Colonic mucosa (tissue), 4 donors: ENCODE results near the gene BIN1. TPM values are rescaled to one million over a fixed set of nuclear protein-coding genes. Genes with fewer than 3 reads are reported as not detected.

Experiments
- DNase-seq: peaks from one replicate; pipeline ENCODE4 v3.0.0-alpha.2; 2020
- H3K27ac ChIP-seq: fragments of 200-600 bp; one replicate; pipeline ENCODE4 v1.8.0; 2021
- H3K27me3 ChIP-seq: fragments of 200-600 bp; one replicate; pipeline ENCODE4 v1.8.0; 2021
- H3K36me3 ChIP-seq: fragments of 200-600 bp; one replicate; pipeline ENCODE4 v1.8.0; 2021
- H3K4me1 ChIP-seq: fragments of 200-600 bp; one replicate; pipeline ENCODE4 v1.8.0; 2021; ENCODE audit warnings: mild to moderate bottlenecking
- H3K4me3 ChIP-seq: fragments of 200-600 bp; one replicate; pipeline ENCODE4 v1.8.0; 2021
- H3K9ac ChIP-seq, 2 donors: one replicate each; pipeline ENCODE4 v1.7.0; 2013; ENCODE audit warnings: control low read depth in 2 of 2, low read depth in 2 of 2, low read length in 2 of 2
- H3K9me3 ChIP-seq: fragments of 200-600 bp; one replicate; pipeline ENCODE4 v1.8.0; 2021
- CTCF ChIP-seq: fragments of 200-600 bp; IDR thresholded peaks from one replicate; pipeline ENCODE4 v1.8.0; 2022; ENCODE audit warnings: antibody characterized with exemption, mild to moderate bottlenecking
- intact Hi-C: fragments of 100-400 bp; cut with DNase I; formaldehyde crosslinking; loops from one replicate; pipeline ENCODE4 v1.14.1; 2022
- total RNA-seq, 2 donors: library from RNA; stranded (reverse); fragmentation: NEBNext Ultra II Directional in 1 of 2; extraction: Animal tissue kit (Norgen Biotek cat#: 25700) in 1 of 2; gene quantifications; one replicate each; pipeline ENCODE4 v1.2.1, GENCODE V29; 2021
- donor health status: healthy.
- donor health status: DM: no; HTN: no; CAD: no.
- donor health status: DM: no; HTN: no; CAD: no.

BIN1 gene
- total RNA-seq, 2 donors from 2014 or later = 38.5 to 60.8 TPM

GRCh38 chr2:127008265-127009015, 98.5 kb downstream of the BIN1 start:
- no peak for TF ChIP-seq CTCF
- Histone ChIP-seq H3K4me1 (no peaks in the 10 kb centered on the region), H3K27ac (no peak overlapping the region), H3K9ac (no peak overlapping the region), H3K9me3 (no peaks in the 10 kb centered on the region), H3K27me3 (no peaks in the 10 kb centered on the region), H3K36me3 (no peaks in the 10 kb centered on the region), H3K4me3 (no peak overlapping the region)
- DNase-seq = no peak
- intact Hi-C loops = no loop called here

DNA sequence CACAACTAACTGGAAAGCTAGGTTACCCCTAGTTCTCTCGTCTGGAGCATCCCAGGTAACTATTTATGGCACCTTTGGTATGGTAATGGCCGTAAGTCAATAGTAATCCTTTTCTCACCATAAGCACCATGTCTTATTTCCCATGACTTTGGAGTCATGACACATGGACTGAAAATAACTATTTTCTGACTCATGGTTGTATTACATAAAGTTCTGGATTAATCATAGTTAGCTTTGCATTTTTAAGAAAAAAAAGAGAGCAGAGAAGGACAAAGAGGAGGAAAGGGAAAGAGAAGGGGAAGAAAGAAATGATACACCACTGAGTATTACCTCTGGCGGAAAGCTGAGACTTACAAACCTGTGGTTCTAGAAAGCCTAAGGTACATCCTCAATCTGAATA, 99.3 kb downstream of the BIN1 start:
- Histone ChIP-seq H3K4me3 (no peak overlapping the region), H3K27ac (no peak overlapping the region), H3K9me3 (no peaks in the 10 kb centered on the region), H3K27me3 (no peaks in the 10 kb centered on the region), H3K4me1 (no peaks in the 10 kb centered on the region), H3K36me3 (no peaks in the 10 kb centered on the region), H3K9ac (no peak overlapping the region)
- intact Hi-C loops = no loop called here
- no peak for DNase-seq
- no peak for TF ChIP-seq CTCF

DNA sequence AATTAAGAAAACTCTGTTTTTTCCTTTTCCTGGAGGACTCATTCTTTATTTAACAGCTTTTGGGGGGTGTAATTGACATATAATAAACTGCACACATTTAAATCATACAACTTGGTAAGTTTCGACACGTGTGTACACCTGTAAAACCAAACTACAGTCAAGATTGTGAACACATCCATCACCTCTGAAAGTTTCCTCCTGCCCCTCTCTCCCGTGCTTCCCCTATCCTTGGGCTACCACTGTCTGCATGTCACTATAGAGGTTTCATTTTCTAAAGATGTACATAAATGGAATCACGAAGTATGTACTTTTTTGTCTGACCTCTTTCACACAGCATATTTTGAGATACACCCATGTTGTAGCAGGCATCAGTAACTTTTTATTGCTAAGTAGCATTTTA, 100.0 kb downstream of the BIN1 start:
- Histone ChIP-seq H3K4me1 (no peaks in the 10 kb centered on the region), H3K9ac (no peak overlapping the region), H3K9me3 (no peaks in the 10 kb centered on the region), H3K27ac (no peak overlapping the region), H3K4me3 (no peak overlapping the region), H3K27me3 (no peaks in the 10 kb centered on the region), H3K36me3 (no peaks in the 10 kb centered on the region)
- no peak for DNase-seq
- TF ChIP-seq CTCF = no peak
- intact Hi-C loops = no loop called here

GRCh38 chr2:127004893-127005600, 101.9 kb downstream of the BIN1 start:
- no peaks in the 10 kb centered on the region for H3K4me1 ChIP-seq
- no peak for DNase-seq
- H3K9me3 ChIP-seq = no peaks in the 10 kb centered on the region
- intact Hi-C loops = no loop called here
- no peak for TF ChIP-seq CTCF
- H3K27ac ChIP-seq = no peak overlapping the region
- no peak overlapping the region for H3K9ac ChIP-seq
- H3K27me3 ChIP-seq = no peaks in the 10 kb centered on the region
- H3K36me3 ChIP-seq = no peaks in the 10 kb centered on the region
- H3K4me3 ChIP-seq = no peak overlapping the region

DNA sequence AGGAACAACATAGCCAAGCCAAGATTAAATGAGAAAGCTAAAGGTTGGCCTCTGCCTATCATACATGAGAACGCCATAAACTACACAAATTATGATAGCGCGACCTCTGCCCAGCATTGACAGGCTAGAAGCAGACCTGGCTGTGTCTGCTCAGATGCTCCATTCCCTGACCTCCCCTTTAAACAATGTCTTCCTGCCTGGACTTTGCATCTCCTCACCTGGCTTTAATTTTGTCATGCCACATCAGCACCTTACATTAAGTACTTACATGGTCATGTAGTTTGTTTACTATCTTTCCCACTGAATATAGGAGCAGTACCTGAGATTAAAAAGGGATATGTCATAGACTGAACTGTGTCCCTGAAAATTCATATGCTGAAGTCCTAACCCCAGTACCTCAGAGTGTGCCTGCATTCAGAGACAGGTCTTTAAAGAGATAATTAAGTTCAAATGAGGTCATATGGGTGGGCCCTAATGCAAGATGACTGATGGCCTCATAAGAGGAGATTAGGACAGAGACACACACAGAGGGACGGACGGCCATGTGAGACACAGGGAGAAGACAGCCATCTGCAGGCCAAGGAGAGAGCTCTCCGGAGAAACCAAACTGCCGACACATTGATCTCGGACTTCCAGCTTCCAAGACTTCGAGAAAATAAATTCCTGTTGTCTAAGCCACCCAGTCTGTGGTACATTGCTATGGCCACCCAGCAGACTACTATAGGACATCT, 103.7 kb downstream of the BIN1 start:
- TF ChIP-seq CTCF = no peak
- H3K9me3 ChIP-seq = no peaks in the 10 kb centered on the region
- H3K4me3 ChIP-seq = no peak overlapping the region
- no peak for DNase-seq
- intact Hi-C loops = no loop called here
- H3K27me3 ChIP-seq = no peaks in the 10 kb centered on the region
- no peak overlapping the region for H3K9ac ChIP-seq
- H3K36me3 ChIP-seq = no peaks in the 10 kb centered on the region
- H3K4me1 ChIP-seq = no peaks in the 10 kb centered on the region
- no peak overlapping the region for H3K27ac ChIP-seq
